ENCODE results near the gene ZNF804A.

GRCh38 chr2:184769686-184770085 lies 171.4 kb downstream of the ZNF804A start:
- TF ChIP-seq CTCF (IDR thresholded peaks at IDR 0.05) (no peak), POLR2A (IDR thresholded peaks at IDR 0.05) (no peak)
